ENCODE measurements around the gene PARN.

GRCh38 chr16:14564861-14565687, 65.0 kb downstream of the PARN start:
- TF ChIP-seq RAD21 (conservative IDR thresholded peaks at IDR 0.05) (no peak), CTCF (IDR thresholded peaks at IDR 0.05; ENCODE audit: poor library complexity, severe bottlenecking) (no peak), EP300 (conservative IDR thresholded peaks at IDR 0.05; ENCODE audit: poor library complexity, severe bottlenecking) (no peak), TAF1 (IDR thresholded peaks at IDR 0.05; ENCODE audit: low read depth) (no peak), EZH2 (IDR thresholded peaks at IDR 0.05; ENCODE audit: borderline replicate concordance, insufficient read depth, low read length, poor library complexity, severe bottlenecking) (no peak), SMC3 (conservative IDR thresholded peaks at IDR 0.05; ENCODE audit: poor library complexity) (no peak), MXI1 (conservative IDR thresholded peaks at IDR 0.05; ENCODE audit: poor library complexity, severe bottlenecking) (no peak), REST (IDR thresholded peaks at IDR 0.05; ENCODE audit: borderline replicate concordance) (no peak)

All from neural cell (in vitro differentiated cells).